Activated gamma-delta T cell treated with anti-CD3 and anti-CD28 coated beads, Interleukin-2, amount 50 U/mL, for 16 hours (primary cell): ENCODE results near the gene SAMSN1.
"Not testable (repeated sequence)": the region's sequence is repeated elsewhere in the genome, so short reads cannot be mapped to it uniquely, and the experiment has no call there.

Experiments
- DNase-seq: peaks from one replicate; pipeline ENCODE4 v3.0.0-alpha.2; 2020; ENCODE audit warnings: low read depth

SAMSN1 gene

DNA sequence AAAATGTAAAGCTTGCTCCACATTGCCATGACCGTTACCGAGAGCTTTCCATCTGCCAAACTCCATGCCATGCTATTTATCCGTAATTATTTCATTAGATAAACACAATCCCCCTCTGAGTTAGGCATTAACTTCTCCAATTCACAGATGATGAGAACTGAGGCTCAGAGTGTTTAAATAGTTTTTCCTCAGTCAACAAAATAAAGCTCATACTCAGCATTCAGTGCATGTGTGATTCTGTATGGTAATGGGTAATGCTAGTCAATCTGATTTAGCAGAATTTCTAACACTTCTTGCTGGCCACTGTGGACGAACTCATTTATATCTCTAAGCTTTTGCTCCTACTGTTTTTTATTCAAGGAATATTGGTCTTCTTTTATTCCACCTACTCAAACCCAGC is 17.3 kb downstream of the SAMSN1 start:
- no peak for DNase-seq

DNA sequence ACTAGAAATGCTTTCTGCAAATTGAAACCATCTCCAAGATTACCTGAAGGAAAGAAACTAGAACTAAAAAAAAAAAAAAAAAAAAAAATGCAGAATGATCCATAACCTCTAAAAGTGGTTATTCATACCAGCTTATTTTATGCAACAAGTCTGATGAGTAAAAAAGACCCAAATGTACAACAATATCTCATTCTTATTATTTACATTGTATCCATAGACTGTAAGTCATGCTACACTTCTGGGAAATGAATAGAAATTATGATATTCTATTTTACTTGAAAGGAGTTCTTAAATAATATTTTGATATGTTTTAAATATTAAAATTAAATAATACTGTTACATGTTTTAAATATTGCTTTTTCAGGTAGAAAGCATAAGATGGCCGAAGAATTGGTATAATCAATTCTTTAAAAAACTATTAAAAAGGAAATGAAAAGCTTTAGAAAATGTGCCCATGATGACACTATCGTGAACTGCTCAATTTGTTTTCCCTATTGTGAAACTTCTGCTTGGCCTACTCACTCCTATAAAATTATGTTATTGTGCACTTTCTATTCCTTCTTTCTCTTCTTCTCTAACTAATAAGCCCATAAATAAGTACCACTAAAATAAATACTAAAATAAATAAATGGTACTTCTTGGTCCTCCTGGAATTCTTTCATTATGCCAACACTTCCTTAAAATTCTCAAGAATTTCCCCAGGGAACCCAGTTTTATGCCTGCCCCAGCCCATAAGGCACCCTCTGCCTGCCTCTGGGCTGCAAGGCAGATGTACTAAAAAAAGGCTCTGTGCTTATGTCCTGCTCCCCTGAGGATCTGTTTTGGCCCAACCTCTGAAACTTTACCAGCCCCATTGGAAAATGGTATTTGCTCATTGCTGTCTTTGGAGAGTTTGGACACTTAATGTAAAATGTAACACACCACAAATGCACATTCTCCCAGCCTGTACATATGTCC is 18.1 kb downstream of the SAMSN1 start:
- DNase-seq = no peak

- no peak for DNase-seq
These were observed 19.0 kb downstream of the SAMSN1 start for GRCh38 chr21:14526836-14527695.

- no peak for DNase-seq
These were observed 19.9 kb downstream of the SAMSN1 start for GRCh38 chr21:14526199-14526598.

DNA sequence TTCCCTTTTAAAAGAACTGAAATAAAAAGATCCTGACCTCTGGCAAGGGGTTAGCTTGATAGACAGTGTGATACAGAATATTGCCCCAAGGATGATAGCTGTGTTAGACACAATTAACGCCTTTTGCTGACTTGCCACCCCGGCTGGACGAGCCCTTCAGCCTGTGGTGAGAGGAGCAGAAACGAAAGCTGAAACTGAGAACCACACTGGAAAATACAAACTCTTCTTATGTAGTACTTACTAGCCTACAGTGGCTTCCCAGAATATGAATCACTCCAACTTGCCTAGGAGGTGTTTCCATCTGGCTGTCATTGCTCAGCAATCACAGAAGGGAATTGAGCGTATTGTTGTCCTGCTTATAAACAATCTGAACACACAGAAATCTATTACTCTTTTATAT is 22.9 kb downstream of the SAMSN1 start:
- peak; percentile 26 for DNase-seq

- DNase-seq = no peak
These were observed 23.4 kb downstream of the SAMSN1 start for GRCh38 chr21:14522736-14523135.

DNA sequence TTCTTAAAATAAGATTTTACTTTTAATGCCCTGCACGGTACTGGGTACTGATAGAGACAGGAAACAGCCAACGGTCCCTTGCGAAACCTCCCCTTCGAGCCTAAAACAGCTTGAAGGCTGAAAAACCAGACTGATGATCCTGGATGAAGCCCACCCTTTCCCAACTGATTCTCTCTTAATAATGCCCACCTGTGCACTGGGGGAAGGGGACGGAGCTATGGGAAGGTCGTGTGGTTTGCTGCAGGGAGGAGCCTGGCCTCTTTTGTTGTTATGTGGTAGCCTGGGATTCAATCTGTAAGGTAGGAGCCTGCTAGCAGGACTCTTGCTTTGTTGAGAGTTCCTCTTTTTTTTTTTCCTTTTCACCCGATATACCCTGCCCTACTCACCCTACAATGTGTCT is 25.6 kb downstream of the SAMSN1 start:
- no peak for DNase-seq

DNA sequence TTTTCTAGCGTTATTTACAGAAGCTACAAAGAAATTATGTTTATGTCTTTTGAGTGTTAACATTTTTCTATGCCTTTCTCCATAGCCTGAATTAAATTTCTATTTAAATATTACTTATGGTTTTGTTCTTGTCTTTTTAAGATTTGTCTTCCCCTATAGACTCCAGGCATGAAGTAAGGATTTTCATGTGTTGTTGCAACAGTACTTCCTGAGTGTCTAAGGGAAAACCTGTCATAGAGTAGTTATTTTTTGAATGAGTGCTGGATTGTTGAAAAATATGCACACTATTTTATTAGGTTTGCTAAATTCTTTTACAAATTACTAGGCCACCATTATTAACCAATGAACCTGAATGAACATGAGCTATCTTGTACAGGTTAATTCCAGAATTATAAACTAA is 27.1 kb downstream of the SAMSN1 start:
- no peak for DNase-seq

- no peak for DNase-seq
These were observed 32.3 kb downstream of the SAMSN1 start for GRCh38 chr21:14513804-14514203.

DNA sequence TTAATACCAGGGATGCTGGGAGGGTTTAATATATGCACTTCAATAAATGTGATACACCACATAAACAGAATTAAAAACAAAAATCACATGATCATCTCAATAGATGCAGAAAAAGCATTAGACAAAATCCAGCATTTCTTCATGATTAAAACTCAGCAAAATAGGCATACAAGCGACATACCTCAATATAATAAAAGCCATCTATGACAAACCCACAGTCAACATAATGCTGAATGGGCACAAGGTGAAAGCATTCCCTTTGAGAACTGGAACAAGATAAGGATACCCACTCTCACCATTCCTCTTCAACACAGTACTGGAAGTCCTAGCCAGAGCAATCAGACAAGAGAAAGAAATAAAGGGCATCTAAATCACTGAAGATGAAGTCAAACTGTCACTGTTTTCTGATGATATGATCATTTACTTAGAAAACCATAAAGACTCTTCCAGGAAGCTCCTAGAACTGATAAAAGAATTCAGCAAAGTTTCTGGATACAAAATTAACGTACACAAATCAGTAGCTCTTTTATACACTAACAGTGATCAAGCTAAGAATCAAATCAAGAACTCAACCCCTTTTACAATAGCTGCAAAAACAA is 39.2 kb downstream of the SAMSN1 start:
- not testable (repeated sequence) for DNase-seq

DNA sequence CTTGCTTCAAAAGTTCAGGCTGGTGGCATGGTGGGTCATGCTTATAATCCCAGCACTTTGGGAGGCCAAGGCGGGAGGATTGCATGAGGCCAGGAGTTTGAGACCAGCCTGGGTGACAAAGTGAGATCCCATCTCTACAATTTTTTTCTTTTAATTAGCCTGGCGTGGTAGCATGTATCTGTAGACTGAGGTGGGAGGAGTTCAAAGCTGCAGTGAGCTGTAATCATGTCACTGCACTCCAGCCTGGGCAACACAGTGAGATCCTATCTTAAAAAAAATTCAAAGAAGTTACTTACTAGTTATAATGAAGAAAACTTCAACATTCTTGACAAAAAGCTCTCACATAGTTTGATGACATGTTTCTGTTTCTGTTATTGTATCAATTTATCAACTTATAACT is 45.2 kb downstream of the SAMSN1 start:
- no peak for DNase-seq

- DNase-seq = no peak
These were observed 46.8 kb downstream of the SAMSN1 start for GRCh38 chr21:14499316-14499715.

- no peak for DNase-seq
These were observed 48.3 kb downstream of the SAMSN1 start for GRCh38 chr21:14497825-14498224.

DNA sequence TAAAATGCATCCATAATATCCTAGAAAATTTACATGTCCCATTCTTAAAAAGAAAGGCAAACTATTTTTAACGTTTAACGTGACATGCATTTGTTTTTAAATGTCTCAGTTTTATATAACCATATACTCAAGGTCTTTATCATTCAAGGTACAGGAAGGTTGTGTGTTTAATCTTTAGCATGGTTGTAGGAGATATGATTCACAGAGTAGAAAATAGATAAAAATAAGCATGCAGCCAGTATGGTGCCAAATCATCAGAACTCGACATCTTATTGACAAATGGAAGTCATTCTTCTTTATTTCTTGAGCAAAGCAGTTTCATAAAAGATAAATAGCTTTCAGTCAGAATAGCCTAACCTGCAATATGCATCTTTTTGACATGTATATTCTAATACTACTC is 51.0 kb downstream of the SAMSN1 start:
- DNase-seq = no peak

DNA sequence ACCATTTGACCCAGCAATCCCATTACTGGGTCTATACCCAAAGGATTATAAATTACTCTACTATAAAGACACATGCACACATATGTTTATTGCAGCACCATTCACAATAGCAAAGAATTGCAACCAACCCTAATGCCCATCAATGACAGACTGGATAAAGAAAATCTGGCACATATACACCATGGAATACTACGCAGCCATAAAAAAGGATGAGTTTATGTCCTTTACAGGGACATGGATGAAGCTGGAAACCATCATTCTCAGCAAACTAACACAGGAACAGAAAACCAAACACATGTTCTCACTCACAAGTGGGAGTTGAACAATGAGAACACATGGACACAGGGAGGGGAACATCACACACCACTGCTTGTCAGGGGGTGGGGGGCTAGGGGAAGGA is 51.9 kb downstream of the SAMSN1 start:
- DNase-seq = not testable (repeated sequence)

DNA sequence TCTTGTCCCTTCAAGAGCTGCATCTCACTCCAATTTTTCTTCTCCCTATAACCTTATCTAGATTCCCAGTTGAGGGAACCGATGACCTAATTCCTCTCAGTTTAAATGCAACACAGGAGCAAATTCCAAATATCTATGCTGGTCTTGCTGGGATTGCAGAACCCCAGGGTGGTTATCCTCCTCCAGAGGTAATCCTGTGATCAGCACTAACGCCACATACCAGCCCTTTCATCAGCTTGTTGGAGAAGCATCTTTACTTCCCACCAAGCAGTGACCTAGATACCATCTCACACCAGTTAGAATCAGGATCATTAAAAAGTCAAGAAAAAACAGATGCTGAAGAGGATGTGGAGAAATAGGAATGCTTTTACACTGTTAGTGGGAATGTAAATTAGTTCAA is 52.4 kb downstream of the SAMSN1 start:
- DNase-seq = no peak

DNA sequence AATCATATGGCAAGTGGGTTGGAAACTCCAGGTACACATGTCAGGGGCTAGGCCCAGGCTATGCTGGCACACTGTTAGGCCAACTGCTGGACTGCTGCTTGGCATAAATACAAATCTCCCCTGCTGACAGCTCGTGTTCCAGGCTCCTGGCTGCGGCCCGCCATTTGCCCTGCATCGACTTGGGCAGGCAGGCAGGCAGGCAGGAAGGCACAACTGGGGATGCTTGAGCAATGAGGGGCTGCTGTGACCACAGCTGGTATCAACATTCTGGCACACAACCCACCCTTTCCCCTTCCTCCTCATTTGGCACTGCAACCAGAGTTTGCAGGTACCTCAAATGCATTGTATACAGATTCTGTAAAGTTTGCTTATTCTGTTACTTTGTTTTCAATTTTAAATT is 53.2 kb downstream of the SAMSN1 start:
- no peak for DNase-seq

DNA sequence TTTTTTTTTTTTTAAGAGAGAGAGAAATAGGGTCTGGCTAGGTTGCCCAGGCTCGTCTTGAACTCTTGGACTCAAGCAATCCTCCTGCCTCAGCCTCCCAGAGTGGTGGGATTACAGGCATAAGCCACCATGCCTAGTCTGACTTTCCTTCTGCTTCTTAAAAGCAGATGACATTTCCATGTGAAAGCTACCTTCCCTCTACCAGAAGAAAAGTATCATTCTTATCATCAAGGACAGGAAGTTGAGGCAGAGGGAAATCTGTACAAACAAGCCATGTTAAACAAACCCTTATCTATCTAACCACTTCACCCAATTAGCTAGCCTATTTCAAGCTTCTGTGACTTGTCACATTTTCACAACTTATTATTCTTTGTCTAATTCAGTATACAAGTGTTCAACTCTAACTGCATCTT is 54.8 kb downstream of the SAMSN1 start:
- DNase-seq = no peak

GRCh38 chr21:14488672-14489204 is 57.4 kb downstream of the SAMSN1 start:
- no peak for DNase-seq

- no peak for DNase-seq
These were observed 58.4 kb downstream of the SAMSN1 start for GRCh38 chr21:14487490-14488432.

DNA sequence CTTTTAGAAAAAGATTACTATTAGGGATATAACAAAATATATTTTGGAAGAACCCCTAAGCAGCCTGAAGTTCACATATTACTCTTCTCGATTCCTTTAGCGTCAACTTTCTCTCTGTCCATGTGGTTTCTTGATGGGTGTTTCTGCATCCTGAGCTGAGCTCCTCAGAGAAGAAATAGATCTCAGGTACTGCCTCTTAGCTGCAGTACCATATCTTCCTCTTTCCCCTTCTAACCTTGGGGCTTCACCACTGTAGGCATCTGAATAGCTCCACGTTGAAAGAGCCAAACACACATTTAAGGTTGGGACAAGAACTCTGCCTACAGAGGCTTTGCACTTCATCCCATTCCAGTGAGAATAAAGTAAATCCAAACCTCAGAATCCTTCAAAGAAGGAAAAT is 59.2 kb downstream of the SAMSN1 start:
- no peak for DNase-seq
